Dendritic cell treated with granulocyte-macrophage colony-stimulating factor and Interleukin-4, amounts not matched to agents 40 ng/mL and 50 ng/mL, for 4 days (primary cell): Measurements from ENCODE around the gene IFI30.
"Not testable (repeated sequence)": the region's sequence is repeated elsewhere in the genome, so short reads cannot be mapped to it uniquely, and the experiment has no call there.

Experiments used
- H3K27ac Mint-ChIP-seq: one replicate; pipeline ENCODE4 v1.8.0; 2022; ENCODE audit warnings: mild to moderate bottlenecking, mixed read lengths
- H3K27me3 Mint-ChIP-seq: one replicate; pipeline ENCODE4 v1.8.0; 2022; ENCODE audit warnings: mild to moderate bottlenecking, mixed read lengths
- H3K36me3 Mint-ChIP-seq: one replicate; pipeline ENCODE4 v1.8.0; 2022; ENCODE audit warnings: low read depth, mixed read lengths
- H3K4me1 Mint-ChIP-seq: one replicate; pipeline ENCODE4 v1.8.0; 2022; ENCODE audit warnings: low read depth, mixed read lengths
- H3K4me3 Mint-ChIP-seq: one replicate; pipeline ENCODE4 v1.8.0; 2022; ENCODE audit warnings: mild to moderate bottlenecking, moderate library complexity, mixed read lengths
- H3K9me3 Mint-ChIP-seq: one replicate; pipeline ENCODE4 v1.8.0; 2022; ENCODE audit warnings: mixed read lengths
- intact Hi-C: fragments of 100-400 bp; cut with micrococcal nuclease; formaldehyde crosslinking; loops from one replicate; pipeline ENCODE4 v1.15.0; 2022

IFI30 gene

DNA sequence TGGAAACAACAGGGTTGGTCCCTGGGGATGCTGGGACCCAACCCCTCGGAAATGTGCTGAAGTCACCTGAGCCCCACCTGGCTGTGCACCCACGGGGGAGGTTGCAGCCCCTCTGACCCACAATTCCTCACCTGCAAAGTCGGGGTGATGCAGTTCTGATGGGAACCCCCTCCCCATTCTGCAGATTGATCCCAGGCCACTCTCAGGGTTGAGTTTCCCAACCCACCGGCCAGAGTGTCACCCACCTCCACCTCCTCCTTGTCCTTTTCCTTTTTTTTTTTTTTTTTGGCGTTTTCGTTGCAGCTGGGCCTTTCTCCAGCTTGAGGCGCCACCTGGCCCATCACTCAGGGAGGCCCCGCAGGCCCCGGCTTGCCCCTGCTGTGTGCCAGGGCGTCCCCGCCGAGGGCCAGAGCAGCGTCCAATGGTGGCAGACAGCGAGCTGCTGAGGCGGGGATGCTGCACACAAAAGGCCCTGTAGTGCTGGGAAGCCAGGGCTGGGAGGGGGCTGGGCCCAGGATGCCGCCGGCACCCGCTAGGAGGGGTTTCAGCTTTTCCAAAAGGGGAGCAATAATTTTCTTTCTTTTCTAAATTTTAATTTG is 16.0 kb upstream of the IFI30 start:
- Mint-ChIP-seq H3K27me3 (no peaks in the 10 kb centered on the region), H3K4me3 (no peak overlapping the region), H3K27ac (no peak overlapping the region), H3K36me3 (peaks cover 34% of the 10 kb centered on the region), H3K4me1 (peaks cover 54% of the 10 kb centered on the region), H3K9me3 (no peaks in the 10 kb centered on the region)
- intact Hi-C loops, result no loop called here

DNA sequence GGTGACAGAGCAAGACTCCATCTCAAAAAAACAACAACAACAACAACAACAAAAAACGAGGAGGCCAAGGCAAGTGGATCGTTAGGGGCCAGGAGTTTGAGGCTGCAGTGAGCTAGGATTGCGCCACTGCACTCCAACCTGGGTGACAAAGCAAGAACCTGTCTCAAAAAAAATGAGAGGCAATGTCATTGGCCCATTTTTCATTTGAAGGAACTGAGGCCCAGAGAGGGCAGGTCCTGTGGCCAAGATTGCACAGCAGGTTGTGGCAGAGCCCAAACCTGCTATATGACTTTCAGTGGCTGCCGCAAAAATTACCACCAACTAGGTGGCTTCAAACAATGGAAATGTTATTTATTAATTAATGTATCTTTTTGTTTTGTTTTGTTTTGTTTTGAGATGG is 15.1 kb upstream of the IFI30 start:
- Mint-ChIP-seq H3K27ac (no peak overlapping the region), H3K27me3 (no peaks in the 10 kb centered on the region), H3K4me1 (peaks cover 54% of the 10 kb centered on the region), H3K9me3 (no peaks in the 10 kb centered on the region), H3K36me3 (peaks cover 43% of the 10 kb centered on the region), H3K4me3 (no peak overlapping the region)
- intact Hi-C loops, result no loop called here

DNA sequence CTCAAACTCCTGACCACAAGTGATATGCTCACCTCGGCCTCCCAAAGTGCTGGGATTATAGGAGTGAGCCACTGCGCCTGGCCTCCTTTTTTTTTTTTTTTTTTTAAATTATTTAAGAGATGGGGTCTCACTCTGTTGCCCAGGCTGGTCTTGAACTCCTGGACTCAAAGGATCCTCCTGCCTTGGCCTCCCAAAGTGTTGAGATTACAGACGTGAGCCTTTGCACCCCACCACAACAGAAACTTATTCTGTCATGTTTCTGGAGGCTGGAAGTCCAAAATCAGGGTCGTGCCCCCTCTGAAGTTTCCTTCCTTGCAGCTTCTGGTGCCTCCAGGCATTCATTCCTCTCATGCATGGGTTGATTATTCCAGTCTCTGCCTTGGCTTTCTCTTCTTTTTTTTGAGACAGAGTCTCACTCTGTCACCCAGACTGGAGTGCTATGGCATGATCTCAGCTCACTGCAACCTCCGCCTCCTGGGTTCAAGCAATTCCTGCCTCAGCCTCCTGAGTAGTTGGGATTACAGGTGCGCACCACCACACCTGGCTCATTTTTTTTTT is 14.5 kb upstream of the IFI30 start:
- H3K27me3 Mint-ChIP-seq, H3K27ac Mint-ChIP-seq, H3K9me3 Mint-ChIP-seq, H3K4me3 Mint-ChIP-seq, intact Hi-C loops: not testable (repeated sequence)
- peaks cover 50% of the 10 kb centered on the region for H3K4me1 Mint-ChIP-seq
- peaks cover 50% of the 10 kb centered on the region for H3K36me3 Mint-ChIP-seq

DNA sequence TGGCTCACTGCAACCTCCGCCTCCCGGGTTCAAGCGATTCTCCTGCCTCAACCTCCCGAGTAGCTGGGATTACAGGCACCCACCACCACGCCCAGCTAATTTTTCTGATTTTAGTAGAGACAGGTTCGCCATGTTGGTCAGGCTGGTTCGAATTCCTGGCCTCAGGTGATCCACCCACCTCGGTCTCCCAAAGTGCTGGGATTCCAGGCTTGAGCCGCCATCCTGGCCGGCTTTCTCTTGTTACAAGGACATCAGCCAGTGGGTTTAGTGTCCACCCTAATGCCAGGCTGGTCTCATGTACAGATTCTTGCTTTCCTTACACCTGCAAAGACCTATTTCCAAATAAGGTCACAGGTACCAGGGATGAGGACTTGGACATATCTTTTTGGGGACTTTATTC is 13.8 kb upstream of the IFI30 start:
- Mint-ChIP-seq H3K36me3 (peaks cover 56% of the 10 kb centered on the region), H3K4me1 (peaks cover 44% of the 10 kb centered on the region), H3K27me3 (no peaks in the 10 kb centered on the region), H3K4me3 (no peak overlapping the region), H3K27ac (no peak overlapping the region), H3K9me3 (no peaks in the 10 kb centered on the region)
- intact Hi-C loops, result no loop called here

DNA sequence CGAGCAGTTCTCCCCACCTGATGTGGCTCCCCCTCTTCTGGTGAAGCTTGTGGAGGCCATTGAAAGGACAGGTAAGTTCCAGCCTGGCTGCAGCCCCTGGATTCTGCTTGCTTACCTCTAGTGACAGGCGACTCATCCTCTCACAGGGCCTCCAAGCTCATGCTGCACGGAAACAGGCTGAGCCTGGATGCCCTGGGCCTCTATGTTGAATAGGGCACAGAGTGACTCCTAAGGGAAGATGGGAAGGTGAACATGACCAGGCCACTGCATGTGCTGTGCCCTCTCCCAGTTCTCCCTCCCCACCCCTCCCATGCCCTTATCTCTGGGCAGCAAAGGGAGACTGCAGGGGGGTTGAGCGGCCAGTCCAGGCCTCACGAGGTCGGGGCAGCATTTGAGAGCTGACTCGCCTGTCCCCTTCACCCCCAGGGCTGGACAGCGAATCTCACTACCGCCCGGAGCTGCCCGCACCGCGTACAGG is 13.1 kb upstream of the IFI30 start:
- no peaks in the 10 kb centered on the region for H3K9me3 Mint-ChIP-seq
- no peaks in the 10 kb centered on the region for H3K27me3 Mint-ChIP-seq
- H3K27ac Mint-ChIP-seq, result peak overlapping the region; percentile 55
- peaks cover 40% of the 10 kb centered on the region for H3K4me1 Mint-ChIP-seq
- intact Hi-C loops, result no loop called here
- peak overlapping the region; percentile 60 for H3K4me3 Mint-ChIP-seq
- H3K36me3 Mint-ChIP-seq, result peaks cover 60% of the 10 kb centered on the region

DNA sequence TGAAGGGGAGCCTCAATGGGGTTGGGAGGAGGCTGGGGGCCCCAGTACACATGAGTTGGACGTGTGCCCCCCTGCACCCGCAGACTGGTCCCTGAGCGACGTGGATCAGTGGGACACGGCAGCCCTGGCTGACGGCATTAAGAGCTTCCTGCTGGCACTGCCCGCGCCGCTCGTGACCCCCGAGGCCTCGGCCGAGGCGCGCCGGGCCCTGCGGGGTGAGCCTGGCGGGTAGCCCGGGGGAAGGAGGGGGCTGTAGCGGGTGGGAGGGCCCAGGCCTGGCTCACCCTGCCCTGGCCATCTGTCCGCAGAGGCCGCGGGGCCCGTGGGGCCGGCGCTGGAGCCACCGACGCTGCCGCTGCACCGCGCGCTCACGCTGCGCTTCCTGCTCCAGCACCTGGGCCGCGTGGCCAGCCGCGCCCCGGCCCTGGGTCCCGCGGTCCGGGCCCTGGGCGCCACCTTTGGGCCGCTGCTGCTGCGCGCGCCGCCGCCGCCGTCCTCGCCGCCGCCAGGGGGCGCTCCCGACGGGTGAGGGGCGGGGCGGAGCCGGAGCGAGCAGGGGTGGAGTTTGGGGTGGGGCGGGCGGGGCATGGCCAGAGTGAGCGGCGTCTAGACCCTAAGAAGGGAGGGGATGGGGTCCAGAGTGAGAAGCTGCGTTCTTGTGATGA is 12.5 kb upstream of the IFI30 start:
- intact Hi-C loops, result no loop called here
- H3K27ac Mint-ChIP-seq, result peak overlapping the region; percentile 55
- peak overlapping the region; percentile 60 for H3K4me3 Mint-ChIP-seq
- no peaks in the 10 kb centered on the region for H3K27me3 Mint-ChIP-seq
- peaks cover 37% of the 10 kb centered on the region for H3K4me1 Mint-ChIP-seq
- H3K36me3 Mint-ChIP-seq, result peaks cover 61% of the 10 kb centered on the region
- no peaks in the 10 kb centered on the region for H3K9me3 Mint-ChIP-seq

DNA sequence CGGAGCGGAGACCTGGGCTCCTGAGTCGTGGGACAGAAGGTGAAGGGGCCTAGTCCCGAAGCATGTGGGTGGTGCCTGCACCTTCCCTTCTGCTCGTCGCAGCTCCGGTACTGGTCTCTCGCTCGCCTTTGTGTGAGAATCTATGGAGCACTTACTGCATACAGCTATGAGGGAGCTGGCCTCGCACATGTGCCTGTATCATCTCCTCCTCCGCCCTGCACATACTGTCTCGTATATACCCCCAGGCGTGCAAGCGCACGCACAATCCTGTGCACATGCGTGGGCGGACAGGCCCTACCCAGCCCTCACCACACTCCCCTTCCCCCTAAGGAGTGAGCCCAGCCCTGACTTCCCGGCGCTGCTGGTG is 12.0 kb upstream of the IFI30 start:
- intact Hi-C loops, result no loop called here
- Mint-ChIP-seq H3K27ac (peak overlapping the region; percentile 30), H3K27me3 (no peaks in the 10 kb centered on the region), H3K9me3 (no peaks in the 10 kb centered on the region), H3K36me3 (peaks cover 61% of the 10 kb centered on the region), H3K4me1 (peaks cover 32% of the 10 kb centered on the region), H3K4me3 (peak overlapping the region; percentile 40)

DNA sequence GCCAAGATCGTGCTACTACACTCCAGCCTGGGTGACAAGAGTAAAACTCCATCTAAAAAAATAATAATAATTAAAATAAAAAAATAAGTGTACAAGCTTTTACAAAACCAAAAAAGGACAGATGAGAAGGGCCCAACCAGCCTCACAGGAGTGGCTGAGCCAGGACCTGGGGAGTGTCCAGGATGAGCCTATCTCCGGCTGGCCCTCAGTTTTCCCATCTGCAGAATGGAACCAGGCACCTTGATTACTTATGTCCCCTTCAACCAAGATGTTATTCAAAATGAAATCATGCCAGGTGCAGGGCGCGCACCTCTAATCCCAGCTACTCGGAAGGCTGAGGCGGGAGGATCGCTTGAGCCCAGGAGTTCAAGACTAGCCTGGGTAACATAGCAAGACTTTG is 9.5 kb upstream of the IFI30 start:
- H3K9me3 Mint-ChIP-seq, result no peaks in the 10 kb centered on the region
- intact Hi-C loops, result no loop called here
- H3K4me3 Mint-ChIP-seq, result no peak overlapping the region
- no peak overlapping the region for H3K27ac Mint-ChIP-seq
- no peaks in the 10 kb centered on the region for H3K27me3 Mint-ChIP-seq
- H3K36me3 Mint-ChIP-seq, result peaks cover 85% of the 10 kb centered on the region
- H3K4me1 Mint-ChIP-seq, result peaks cover 34% of the 10 kb centered on the region

DNA sequence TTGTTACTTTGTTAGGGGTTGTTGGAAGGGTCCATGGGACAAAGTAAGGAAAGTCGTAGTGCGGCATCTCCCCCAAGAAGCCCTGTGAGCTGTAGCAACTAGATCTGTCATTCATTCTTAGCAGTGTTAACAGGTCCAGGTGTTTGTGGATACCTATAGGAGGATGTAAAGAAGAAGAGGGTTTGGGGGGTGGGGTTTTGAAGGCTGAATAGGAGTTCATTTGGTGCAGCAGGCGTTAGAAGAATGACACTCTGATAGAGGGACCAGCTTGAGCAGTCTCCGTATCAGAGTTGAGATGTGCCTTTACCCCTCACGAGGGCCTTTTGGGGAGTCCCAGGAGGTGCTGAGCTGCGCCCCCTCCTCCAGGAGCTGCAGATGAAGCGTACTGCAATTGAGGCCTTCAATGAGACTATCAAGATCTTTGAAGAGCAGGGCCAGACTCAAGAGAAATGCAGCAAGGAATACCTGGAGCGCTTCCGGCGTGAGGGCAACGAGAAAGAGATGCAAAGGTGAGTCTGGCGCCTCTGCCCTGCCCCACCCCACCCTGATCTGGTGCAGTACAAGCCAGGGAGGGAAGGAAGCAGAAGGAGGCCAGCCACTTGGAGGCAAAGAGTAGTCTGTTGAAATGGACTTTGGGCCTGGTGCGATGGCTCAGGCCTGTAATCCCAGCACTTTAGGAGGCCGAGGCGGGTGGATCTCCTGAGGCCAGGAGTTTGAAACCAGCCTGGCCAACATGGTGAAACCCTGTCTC is 7.6 kb upstream of the IFI30 start:
- no peaks in the 10 kb centered on the region for H3K9me3 Mint-ChIP-seq
- H3K4me1 Mint-ChIP-seq, result peaks cover 44% of the 10 kb centered on the region
- intact Hi-C loops, result loop anchor here (5.0 kb wide), 1 partner anchor 54 kb away; no protein-coding TSS in a partner anchor
- H3K27ac Mint-ChIP-seq, result no peak overlapping the region
- H3K36me3 Mint-ChIP-seq, result peaks cover 82% of the 10 kb centered on the region
- H3K4me3 Mint-ChIP-seq, result no peak overlapping the region
- no peaks in the 10 kb centered on the region for H3K27me3 Mint-ChIP-seq

DNA sequence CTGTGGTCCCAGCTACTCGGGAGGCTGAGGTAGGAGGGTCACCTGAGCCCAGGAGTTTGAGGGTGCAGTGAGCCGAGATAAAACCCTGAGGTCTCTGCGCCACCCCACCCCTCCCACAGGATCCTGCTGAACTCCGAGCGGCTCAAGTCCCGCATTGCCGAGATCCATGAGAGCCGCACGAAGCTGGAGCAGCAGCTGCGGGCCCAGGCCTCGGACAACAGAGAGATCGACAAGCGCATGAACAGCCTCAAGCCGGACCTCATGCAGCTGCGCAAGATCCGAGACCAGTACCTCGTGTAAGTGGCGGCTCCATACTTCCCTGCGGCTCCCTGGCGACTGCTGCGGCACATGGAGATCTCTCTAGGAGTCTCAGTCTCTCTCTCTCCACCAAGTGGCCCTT is 6.6 kb upstream of the IFI30 start:
- H3K27ac Mint-ChIP-seq, result no peak overlapping the region
- H3K4me1 Mint-ChIP-seq, result peaks cover 47% of the 10 kb centered on the region
- peaks cover 83% of the 10 kb centered on the region for H3K36me3 Mint-ChIP-seq
- intact Hi-C loops, result loop anchor here (5.0 kb wide), 1 partner anchor 55 kb away; no protein-coding TSS in a partner anchor
- H3K9me3 Mint-ChIP-seq, result no peaks in the 10 kb centered on the region
- H3K4me3 Mint-ChIP-seq, result no peak overlapping the region
- H3K27me3 Mint-ChIP-seq, result no peaks in the 10 kb centered on the region

DNA sequence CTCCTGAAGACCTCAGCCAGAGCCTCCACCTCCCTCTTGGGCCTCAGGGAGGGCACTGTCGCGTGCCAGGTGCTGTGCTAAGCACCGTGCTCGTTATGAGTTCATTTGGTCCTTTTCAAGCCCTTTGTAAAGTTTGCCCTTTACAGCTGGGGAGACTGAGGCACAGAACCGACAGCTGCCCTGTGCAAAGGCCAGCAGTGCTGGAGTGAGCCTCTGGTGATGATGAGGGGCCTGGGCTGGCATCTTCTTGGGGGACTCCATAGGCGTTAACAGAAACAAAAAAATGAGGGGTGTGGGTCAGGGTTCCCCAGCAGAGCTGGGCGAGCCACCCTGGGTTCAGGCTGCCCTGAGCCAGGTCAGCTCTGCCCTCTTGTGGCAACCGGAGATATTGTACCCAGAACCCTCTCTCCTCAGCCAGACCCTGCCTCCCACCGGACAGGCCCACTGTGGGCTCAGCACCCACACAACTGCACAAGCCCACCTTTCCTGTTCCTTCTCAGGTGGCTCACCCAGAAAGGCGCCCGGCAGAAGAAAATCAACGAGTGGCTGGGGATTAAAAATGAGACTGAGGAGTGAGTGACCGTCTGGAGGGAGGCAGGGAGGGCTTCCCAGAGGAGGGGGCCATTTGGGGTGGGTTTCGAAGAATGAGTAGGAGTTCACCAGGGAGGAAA is 5.5 kb upstream of the IFI30 start:
- Mint-ChIP-seq H3K36me3 (peaks cover 72% of the 10 kb centered on the region), H3K4me3 (peak overlapping the region; percentile 34)

DNA sequence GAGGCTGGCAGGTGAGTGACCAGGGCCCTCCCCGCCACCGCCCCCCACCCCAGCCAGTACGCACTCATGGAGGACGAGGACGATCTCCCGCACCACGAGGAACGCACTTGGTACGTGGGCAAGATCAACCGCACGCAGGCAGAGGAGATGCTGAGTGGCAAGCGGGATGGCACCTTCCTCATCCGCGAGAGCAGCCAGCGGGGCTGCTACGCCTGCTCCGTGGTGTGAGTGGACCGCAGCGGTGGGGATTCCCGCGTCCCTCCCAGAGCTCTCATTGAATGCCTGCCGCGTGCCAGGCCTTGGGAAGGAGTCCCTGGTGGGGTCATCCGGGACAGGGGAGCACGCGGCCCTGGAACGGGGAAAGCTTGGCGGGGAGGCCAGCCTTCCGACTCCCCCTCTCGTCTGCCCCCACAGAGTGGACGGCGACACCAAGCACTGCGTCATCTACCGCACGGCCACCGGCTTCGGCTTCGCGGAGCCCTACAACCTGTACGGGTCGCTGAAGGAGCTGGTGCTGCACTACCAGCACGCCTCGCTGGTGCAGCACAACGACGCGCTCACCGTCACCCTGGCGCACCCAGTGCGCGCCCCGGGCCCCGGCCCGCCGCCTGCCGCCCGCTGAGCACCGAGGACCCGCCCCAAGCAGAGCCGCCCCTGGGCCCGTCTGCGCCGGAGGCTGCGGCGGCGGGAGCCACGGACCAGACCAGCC is 4.8 kb upstream of the IFI30 start:
- peaks cover 69% of the 10 kb centered on the region for H3K36me3 Mint-ChIP-seq
- H3K4me1 Mint-ChIP-seq, result peaks cover 59% of the 10 kb centered on the region
- H3K27me3 Mint-ChIP-seq, result no peaks in the 10 kb centered on the region
- no peak overlapping the region for H3K4me3 Mint-ChIP-seq
- H3K27ac Mint-ChIP-seq, result peak overlapping the region; percentile 99
- no peaks in the 10 kb centered on the region for H3K9me3 Mint-ChIP-seq
- intact Hi-C loops, result loop anchor here (5.0 kb wide), 1 partner anchor 57 kb away; no protein-coding TSS in a partner anchor

More for the DNA sequence above, 5.5 kb upstream of the IFI30 start:
- Mint-ChIP-seq H3K27me3 (no peaks in the 10 kb centered on the region), H3K9me3 (no peaks in the 10 kb centered on the region), H3K4me1 (peaks cover 55% of the 10 kb centered on the region), H3K27ac (peak overlapping the region; percentile 99)
- intact Hi-C loops, result loop anchor here (5.0 kb wide), 1 partner anchor 56 kb away; no protein-coding TSS in a partner anchor

DNA sequence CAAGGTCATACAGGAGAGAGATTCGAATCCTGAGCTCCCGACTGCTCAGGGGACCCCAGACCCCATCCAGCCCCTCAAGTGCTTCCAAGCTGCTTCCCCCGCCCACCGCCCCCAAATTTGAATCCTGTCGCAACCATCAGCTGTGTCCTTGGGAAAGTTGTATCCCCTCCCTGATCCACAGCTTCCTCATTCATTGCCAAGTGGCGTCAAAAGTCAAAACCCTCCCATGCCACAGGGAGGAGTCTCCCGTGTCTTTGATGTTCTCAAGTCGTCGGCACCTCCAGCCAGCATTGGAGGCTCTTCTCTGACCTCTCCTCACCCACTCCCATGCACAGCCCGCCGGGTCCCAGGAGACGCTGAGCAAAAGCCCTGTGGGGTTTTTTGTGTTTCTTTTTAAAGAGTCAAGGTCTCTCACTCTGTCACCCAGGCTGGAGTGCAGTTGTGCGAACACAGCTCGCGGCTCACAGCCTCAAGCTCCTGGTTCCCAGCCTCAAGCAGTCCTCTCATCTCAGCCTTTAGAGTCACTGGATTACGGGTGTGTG is 2.8 kb upstream of the IFI30 start:
- Mint-ChIP-seq H3K4me1 (peaks cover 68% of the 10 kb centered on the region), H3K9me3 (no peaks in the 10 kb centered on the region), H3K27ac (peak overlapping the region; percentile 99), H3K36me3 (peaks cover 69% of the 10 kb centered on the region), H3K27me3 (no peaks in the 10 kb centered on the region), H3K4me3 (peak overlapping the region; percentile 73)
- intact Hi-C loops, result loop anchor here (10.0 kb wide), 1 partner anchor 166 kb away; the partner anchor contains the start of gene ARRDC2
